ENCODE data around the gene MMP10. TPM values are rescaled to one million over a fixed set of nuclear protein-coding genes. Genes with fewer than 3 reads are reported as not detected.

Gene MMP10
- total RNA-seq, 1 donor from 2014 or later: 0.32 TPM

GRCh38 chr11:102783720-102784119, 3.3 kb upstream of the MMP10 start:
- DNase-seq (ENCODE audit: low spot score): no peak
- TF ChIP-seq EZH2 (IDR thresholded peaks at IDR 0.05) (no peak), CTCF (IDR thresholded peaks at IDR 0.05) (no peak), EZH2phosphoT487 (IDR thresholded peaks at IDR 0.05) (no peak)
- H3K4me3 Mint-ChIP-seq: no peak overlapping the region
- no peaks in the 10 kb centered on the region for H3K27me3 ChIP-seq
- H3K4me3 ChIP-seq: no peak overlapping the region
- H3K9me3 Mint-ChIP-seq: no peaks in the 10 kb centered on the region
- H4K20me1 ChIP-seq (ENCODE audit: low read depth): no peaks in the 10 kb centered on the region
- no peaks in the 10 kb centered on the region for H3K36me3 ChIP-seq
- H3K9ac ChIP-seq: no peak overlapping the region
- H3K79me2 ChIP-seq (ENCODE audit: low read depth): no peaks in the 10 kb centered on the region
- no peak overlapping the region for H2AFZ ChIP-seq (replicated peaks)
- no peak overlapping the region for H3K27ac ChIP-seq
- H3K4me1 ChIP-seq: peaks cover 18% of the 10 kb centered on the region
- no peaks in the 10 kb centered on the region for H3K9me3 ChIP-seq (ENCODE audit: low read depth)
- H3K4me1 Mint-ChIP-seq: peaks cover 15% of the 10 kb centered on the region
- no peak overlapping the region for H3K27ac Mint-ChIP-seq
- no peaks in the 10 kb centered on the region for H3F3A ChIP-seq (ENCODE audit: low read depth)
- H3K27me3 Mint-ChIP-seq (ENCODE audit: insufficient read depth, low read depth): peaks cover 2% of the 10 kb centered on the region
- H3K4me2 ChIP-seq: no peak overlapping the region
- H3K36me3 Mint-ChIP-seq: no peaks in the 10 kb centered on the region

GRCh38 chr11:102783016-102783415, 2.6 kb upstream of the MMP10 start:
- H3K36me3 ChIP-seq: no peaks in the 10 kb centered on the region
- peaks cover 18% of the 10 kb centered on the region for H3K4me1 ChIP-seq
- H3K4me3 ChIP-seq: no peak overlapping the region
- H3F3A ChIP-seq (ENCODE audit: low read depth): no peaks in the 10 kb centered on the region
- Mint-ChIP-seq H3K27ac (no peak overlapping the region), H3K27me3 (ENCODE audit: insufficient read depth, low read depth) (peaks cover 2% of the 10 kb centered on the region), H3K4me1 (peaks cover 15% of the 10 kb centered on the region), H3K9me3 (no peaks in the 10 kb centered on the region), H3K36me3 (no peaks in the 10 kb centered on the region), H3K4me3 (no peak overlapping the region)
- H3K4me2 ChIP-seq: no peak overlapping the region
- H3K79me2 ChIP-seq (ENCODE audit: low read depth): no peaks in the 10 kb centered on the region
- no peaks in the 10 kb centered on the region for H3K27me3 ChIP-seq
- no peaks in the 10 kb centered on the region for H4K20me1 ChIP-seq (ENCODE audit: low read depth)
- TF ChIP-seq EZH2phosphoT487 (IDR thresholded peaks at IDR 0.05) (no peak), EZH2 (IDR thresholded peaks at IDR 0.05) (no peak), CTCF (IDR thresholded peaks at IDR 0.05) (no peak)
- H3K27ac ChIP-seq: no peak overlapping the region
- no peaks in the 10 kb centered on the region for H3K9me3 ChIP-seq (ENCODE audit: low read depth)
- H2AFZ ChIP-seq (replicated peaks): no peak overlapping the region
- DNase-seq (ENCODE audit: low spot score): no peak
- H3K9ac ChIP-seq: no peak overlapping the region

GRCh38 chr11:102781676-102782075, 1.2 kb upstream of the MMP10 start:
- Mint-ChIP-seq H3K4me1 (peaks cover 15% of the 10 kb centered on the region), H3K27ac (no peak overlapping the region), H3K4me3 (no peak overlapping the region), H3K27me3 (ENCODE audit: insufficient read depth, low read depth) (no peaks in the 10 kb centered on the region), H3K9me3 (no peaks in the 10 kb centered on the region), H3K36me3 (no peaks in the 10 kb centered on the region)
- Histone ChIP-seq H2AFZ (replicated peaks) (no peak overlapping the region), H3K9me3 (ENCODE audit: low read depth) (no peaks in the 10 kb centered on the region), H3K27ac (no peak overlapping the region), H3K9ac (no peak overlapping the region), H3K27me3 (no peaks in the 10 kb centered on the region), H3K79me2 (ENCODE audit: low read depth) (no peaks in the 10 kb centered on the region), H3K4me3 (no peak overlapping the region), H4K20me1 (ENCODE audit: low read depth) (no peaks in the 10 kb centered on the region), H3K36me3 (no peaks in the 10 kb centered on the region), H3K4me1 (peaks cover 18% of the 10 kb centered on the region), H3F3A (ENCODE audit: low read depth) (no peaks in the 10 kb centered on the region), H3K4me2 (no peak overlapping the region)
- DNase-seq (ENCODE audit: low spot score): no peak
- TF ChIP-seq CTCF (IDR thresholded peaks at IDR 0.05) (no peak), EZH2 (IDR thresholded peaks at IDR 0.05) (no peak), EZH2phosphoT487 (IDR thresholded peaks at IDR 0.05) (no peak)

Data from neural progenitor cell (in vitro differentiated cells).